HCT116 (cell line): Measurements from ENCODE around the gene CCM2. TPM values are rescaled to one million over a fixed set of nuclear protein-coding genes. Genes with fewer than 3 reads are reported as not detected.

ENCODE experiments used
- ATAC-seq: fragments of 200-7000 bp; cut with Tn5 transposase; 2 replicates; pipeline ENCODE4 v1.9.1; 2020; ENCODE audit warnings: mild to moderate bottlenecking, moderate library complexity
- BruUV-seq: library from RNA; stranded (reverse); fragments of 400-500 nt; replicated peaks from 2 replicates; lab custom pipeline; 2021; lab: Mats Ljungman, UMichigan
- CTCF ChIA-PET: fragments of 300-600 bp; sonication (Branson Sonifier 250); formaldehyde crosslinking; loops from one replicate; lab custom pipeline; 2021; ENCODE audit warnings: antibody characterized with exemption; lab: Charles Lee
- POLR2A ChIA-PET: fragments of 300-600, 350-600 bp; sonication (Branson Sonifier 250); formaldehyde crosslinking; loops from one replicate; lab custom pipeline; 2021; ENCODE audit warnings: antibody characterized with exemption; lab: Charles Lee
- RAD21 ChIA-PET, 2 experiments: fragments of 300-600 bp; sonication (Branson Sonifier 250); formaldehyde crosslinking; loops; one replicate each; lab custom pipeline; 2023; ENCODE audit warnings: low total read pairs in 2 of 2; ENCODE audit not compliant: uncharacterized antibody in 2 of 2, unreplicated experiment in 2 of 2, low non-redundant PET in 1 of 2; lab: Charles Lee
- DNase-seq: peaks from one replicate; pipeline ENCODE4 v3.0.0-alpha.2; 2010; ENCODE audit warnings: low read depth, low spot score
- H2AFZ ChIP-seq: fragments of 200-600 bp; shearing (Covaris generic), sonication (generic); 2 replicates; pipeline ENCODE4 v1.6.1; 2017; ENCODE audit warnings: low read depth, mixed run types, mixed read lengths, antibody characterized with exemption, low read length; ENCODE audit not compliant: poor library complexity, severe bottlenecking
- H3K27ac ChIP-seq: 2 replicates; pipeline ENCODE4 v1.5.1; 2012; ENCODE audit warnings: low read depth, low read length
- H3K27me3 ChIP-seq: fragments of 200-600 bp; sonication (generic); 2 replicates; pipeline ENCODE4 v1.6.1; 2016; ENCODE audit warnings: mixed run types, low read length, mixed read lengths; ENCODE audit not compliant: insufficient read depth
- H3K36me3 ChIP-seq, 2 experiments: fragments of 200-500 bp in 1 of 2; fragments of 200-600 bp in 1 of 2; sonication (Bioruptor generic) in 1 of 2; sonication (generic) in 1 of 2; 2 replicates each; pipeline versions ENCODE4 v1.5.1 to v1.6.1; 2014 to 2016; ENCODE audit warnings: low read length in 2 of 2, inconsistent platforms in 1 of 2, mixed read lengths in 1 of 2, mixed run types in 1 of 2; ENCODE audit not compliant: insufficient read depth in 2 of 2, control insufficient read depth in 1 of 2
- H3K4me1 ChIP-seq, 2 experiments: fragments of 200-600 bp in 1 of 2; sonication (generic) in 1 of 2; 2 replicates each; pipeline versions ENCODE4 v1.5.1 to v1.6.1; 2012 to 2017; ENCODE audit warnings: low read length in 2 of 2, inconsistent platforms in 1 of 2, mild to moderate bottlenecking in 1 of 2, mixed read lengths in 1 of 2, mixed run types in 1 of 2, moderate library complexity in 1 of 2; ENCODE audit not compliant: insufficient read depth in 2 of 2, control insufficient read depth in 1 of 2
- H3K4me2 ChIP-seq: fragments of 200-600 bp; sonication (generic); 2 replicates; pipeline ENCODE4 v1.6.1; 2017; ENCODE audit warnings: mixed run types, low read length, mixed read lengths
- H3K4me3 ChIP-seq, 2 experiments: fragments of 200-600 bp in 1 of 2; sonication (generic) in 1 of 2; replicated peaks in 1 of 2; 2 replicates each; pipeline ENCODE4 v1.5.1; 2011 to 2016; ENCODE audit warnings: low read length in 2 of 2, control low read depth in 1 of 2, low read depth in 1 of 2, mild to moderate bottlenecking in 1 of 2, mixed read lengths in 1 of 2, mixed run types in 1 of 2
- H3K79me2 ChIP-seq: fragments of 200-600 bp; sonication (generic); 2 replicates; pipeline ENCODE4 v1.6.1; 2017; ENCODE audit warnings: mild to moderate bottlenecking, mixed run types, low read length, moderate library complexity, mixed read lengths; ENCODE audit not compliant: insufficient read depth
- H3K9ac ChIP-seq: fragments of 200-600 bp; sonication (generic); 2 replicates; pipeline ENCODE4 v1.6.1; 2016; ENCODE audit warnings: low read length, mixed read lengths
- H3K9me2 ChIP-seq: fragments of 200-600 bp; sonication (generic), shearing (Covaris generic); 2 replicates; pipeline ENCODE4 v1.6.1; 2017; ENCODE audit warnings: mixed run types, mild to moderate bottlenecking, moderate library complexity; ENCODE audit not compliant: insufficient read depth
- H3K9me3 ChIP-seq, 2 experiments: fragments of 200-500 bp in 1 of 2; fragments of 200-600 bp in 1 of 2; sonication (Bioruptor generic) in 1 of 2; sonication (generic) in 1 of 2; 2 replicates each; pipeline ENCODE4 v1.6.1; 2014 to 2017; ENCODE audit warnings: low read length in 2 of 2, mixed read lengths in 2 of 2, inconsistent platforms in 1 of 2, low read depth in 1 of 2, mild to moderate bottlenecking in 1 of 2, mixed run types in 1 of 2, moderate library complexity in 1 of 2; ENCODE audit not compliant: control insufficient read depth in 1 of 2, insufficient read depth in 1 of 2
- H4K20me1 ChIP-seq: fragments of 200-600 bp; sonication (generic), shearing (Covaris generic); 2 replicates; pipeline ENCODE4 v1.6.1; 2017; ENCODE audit warnings: mixed run types, mild to moderate bottlenecking, moderate library complexity; ENCODE audit not compliant: insufficient read depth
- CBX3 ChIP-seq: IDR thresholded peaks from 2 replicates; pipeline ENCODE4 v1.6.1; 2012; ENCODE audit warnings: low read depth
- CTCF ChIP-seq, 3 experiments: fragments of 200-600 bp in 1 of 3; sonication (generic) in 1 of 3; IDR thresholded peaks in 2 of 3; conservative IDR thresholded peaks in 1 of 3; 2 replicates each; pipeline ENCODE4 v1.5.1; 2012 to 2017; ENCODE audit warnings: low read depth in 2 of 3, low read length in 2 of 3, antibody characterized with exemption in 1 of 3, borderline replicate concordance in 1 of 3, control low read depth in 1 of 3, mild to moderate bottlenecking in 1 of 3, mixed read lengths in 1 of 3, mixed run types in 1 of 3, moderate library complexity in 1 of 3; ENCODE audit not compliant: insufficient read depth in 1 of 3
- ELF1 ChIP-seq: IDR thresholded peaks from 2 replicates; pipeline ENCODE4 v1.6.1; 2012; ENCODE audit warnings: low read depth, borderline replicate concordance
- EZH2phosphoT487 ChIP-seq: fragments of 200-600 bp; IDR thresholded peaks from 2 replicates; pipeline ENCODE4 v1.6.1; 2018; ENCODE audit warnings: antibody characterized with exemption, borderline replicate concordance
- JUND ChIP-seq: IDR thresholded peaks from 2 replicates; pipeline ENCODE4 v1.6.1; 2012
- POLR2A ChIP-seq: IDR thresholded peaks from 2 replicates; pipeline ENCODE4 v1.7.0; 2011; ENCODE audit warnings: borderline replicate concordance; ENCODE audit not compliant: insufficient read depth, insufficient read length; ENCODE audit errors: extremely low read depth
- RAD21 ChIP-seq: IDR thresholded peaks from 2 replicates; pipeline ENCODE4 v1.6.1; 2012; ENCODE audit warnings: low read depth, mild to moderate bottlenecking
- REST ChIP-seq: IDR thresholded peaks from 2 replicates; pipeline ENCODE4 v1.6.1; 2012; ENCODE audit warnings: low read depth
- SIN3A ChIP-seq: IDR thresholded peaks from 2 replicates; pipeline ENCODE4 v1.6.1; 2012; ENCODE audit warnings: low read depth
- SP1 ChIP-seq: IDR thresholded peaks from 2 replicates; pipeline ENCODE4 v1.6.1; 2012; ENCODE audit warnings: low read depth
- YY1 ChIP-seq: IDR thresholded peaks from 2 replicates; pipeline ENCODE4 v1.6.1; 2011; ENCODE audit warnings: low read length, low read depth, moderate library complexity, mild to moderate bottlenecking; ENCODE audit not compliant: insufficient replicate concordance; ENCODE audit errors: extremely low read depth
- ZFX ChIP-seq: fragments of 450-650 bp; IDR thresholded peaks from 2 replicates; pipeline ENCODE4 v1.6.1; 2017
- intact Hi-C: fragments of 100-400 bp; cut with micrococcal nuclease; formaldehyde crosslinking; loops from 2 replicates; pipeline ENCODE4 v1.10.0; 2022
- total RNA-seq: library from RNA; stranded (reverse); gene quantifications from one replicate; pipeline ENCODE4 v1.2.1, GENCODE V29; 2021; ENCODE audit not compliant: unreplicated experiment
- TF ChIP-seq, protein P1 (sequence below): IDR thresholded peaks from 2 replicates; pipeline ENCODE4 v1.6.1; 2012

CCM2 gene
- total RNA-seq, 1 experiment from 2014 or later, result 34.4 TPM

- no TSS peak for BruUV-seq
- H3K27ac ChIP-seq, result no peak overlapping the region
- H3K4me1 ChIP-seq, result peaks cover 7 to 13% of the 10 kb centered on the region in 2 experiments
- H4K20me1 ChIP-seq, result no peaks in the 10 kb centered on the region
- intact Hi-C loops, result no loop called here
- no peaks in the 10 kb centered on the region for H3K27me3 ChIP-seq
- no peak for ATAC-seq
- H3K4me2 ChIP-seq, result no peak overlapping the region
- H3K9ac ChIP-seq, result no peak overlapping the region
- no peaks in the 10 kb centered on the region for H3K9me3 ChIP-seq
- ChIA-PET POLR2A (no interaction called here), CTCF (no interaction called here), RAD21 (no interaction called here)
- no peaks in the 10 kb centered on the region for H3K79me2 ChIP-seq
- no peaks in the 10 kb centered on the region for H3K36me3 ChIP-seq
- DNase-seq, result no peak
- no peaks in the 10 kb centered on the region for H3K9me2 ChIP-seq
- H3K4me3 ChIP-seq, result no peak overlapping the region
- no peak for TF ChIP-seq POLR2A
- H2AFZ ChIP-seq, result no peak overlapping the region
Measured at GRCh38 chr7:45087301-45088145, 87.5 kb downstream of the CCM2 start.

DNA sequence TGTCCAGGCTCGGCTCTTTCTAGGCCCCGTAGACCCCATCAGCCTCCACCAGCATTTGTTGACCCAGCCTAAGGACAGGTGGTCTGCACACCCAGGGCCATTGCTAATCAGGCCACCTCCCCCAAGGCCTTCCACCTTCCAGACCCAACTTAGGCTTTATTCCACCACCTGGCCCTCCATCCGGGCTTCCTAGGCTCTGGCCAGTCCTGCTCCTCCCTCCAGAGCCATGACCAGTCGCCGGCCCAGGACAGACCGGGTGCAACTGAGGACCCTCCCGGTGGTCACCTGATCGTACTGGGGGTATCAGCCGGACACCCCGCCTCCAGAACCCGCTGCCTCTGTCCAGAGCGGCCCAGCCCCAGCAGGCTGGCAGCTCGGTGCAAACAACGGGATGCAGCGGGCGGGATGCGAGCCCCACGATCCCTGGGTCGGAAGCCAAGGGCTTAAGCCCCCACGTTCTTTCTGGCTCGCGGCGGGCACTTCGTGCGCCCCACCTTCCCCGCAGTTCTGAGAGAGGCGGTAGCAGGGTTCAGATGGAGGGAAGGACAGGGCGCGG is 88.2 kb downstream of the CCM2 start:
- CTCF ChIA-PET, result no interaction called here

More for the DNA sequence above, 88.2 kb downstream of the CCM2 start:
- DNase-seq (no peak), ATAC-seq (no peak)
- Histone ChIP-seq H3K36me3 (no peaks in the 10 kb centered on the region), H3K9me3 (no peaks in the 10 kb centered on the region), H3K4me2 (no peak overlapping the region), H3K27me3 (no peaks in the 10 kb centered on the region), H3K4me1 (peaks cover 8 to 14% of the 10 kb centered on the region in 2 experiments), H4K20me1 (no peaks in the 10 kb centered on the region), H3K27ac (no peak overlapping the region), H3K4me3 (no peak overlapping the region), H3K9me2 (no peaks in the 10 kb centered on the region), H3K9ac (no peak overlapping the region), H3K79me2 (no peaks in the 10 kb centered on the region), H2AFZ (no peak overlapping the region)
- intact Hi-C loops, result no loop called here
- ChIA-PET POLR2A (no interaction called here), RAD21 (no interaction called here)
- TF ChIP-seq ELF1, result no peak
- no peak for TF ChIP-seq EZH2phosphoT487
- TF ChIP-seq, protein P1, sequence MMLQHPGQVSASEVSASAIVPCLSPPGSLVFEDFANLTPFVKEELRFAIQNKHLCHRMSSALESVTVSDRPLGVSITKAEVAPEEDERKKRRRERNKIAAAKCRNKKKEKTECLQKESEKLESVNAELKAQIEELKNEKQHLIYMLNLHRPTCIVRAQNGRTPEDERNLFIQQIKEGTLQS, result no peak
- TF ChIP-seq CBX3, result no peak
- TF ChIP-seq YY1, result no peak
- TF ChIP-seq SP1, result no peak
- TF ChIP-seq POLR2A, result no peak
- no peak for TF ChIP-seq JUND
- no peak for TF ChIP-seq RAD21
- TF ChIP-seq ZFX, result no peak
- no peak for TF ChIP-seq REST
- no peak for TF ChIP-seq CTCF (IDR thresholded peaks at IDR 0.05 in 2 of 3, conservative IDR thresholded peaks at IDR 0.05 in 1 of 3; ENCODE audit: borderline replicate concordance in 1 of 3, insufficient read depth in 1 of 3, low read depth in 2 of 3, low read length in 2 of 3)
- TF ChIP-seq SIN3A, result no peak
- no TSS peak for BruUV-seq
